Activated naive CD8-positive, alpha-beta T cell (primary cell): ENCODE results near the gene RNF141.

Source experiments
- H3K27ac Mint-ChIP-seq: one replicate; pipeline ENCODE4 v1.8.0; 2021; ENCODE audit warnings: mixed read lengths
- H3K27me3 Mint-ChIP-seq: one replicate; pipeline ENCODE4 v1.8.0; 2021; ENCODE audit warnings: mixed read lengths
- H3K36me3 Mint-ChIP-seq: one replicate; pipeline ENCODE4 v1.8.0; 2021; ENCODE audit warnings: mixed read lengths
- H3K4me1 Mint-ChIP-seq: one replicate; pipeline ENCODE4 v1.8.0; 2021; ENCODE audit warnings: low read depth, mixed read lengths
- H3K4me3 Mint-ChIP-seq: one replicate; pipeline ENCODE4 v1.8.0; 2021; ENCODE audit warnings: mild to moderate bottlenecking, mixed read lengths
- H3K9me3 Mint-ChIP-seq: one replicate; pipeline ENCODE4 v1.8.0; 2021; ENCODE audit warnings: low read depth, mixed read lengths

RNF141 gene

GRCh38 chr11:10490032-10490397, 51.0 kb downstream of the RNF141 start:
- no peaks in the 10 kb centered on the region for H3K9me3 Mint-ChIP-seq
- peaks cover 12% of the 10 kb centered on the region for H3K36me3 Mint-ChIP-seq

GRCh38 chr11:10488934-10489691, 51.9 kb downstream of the RNF141 start:
- Mint-ChIP-seq H3K9me3 (no peaks in the 10 kb centered on the region), H3K27me3 (no peaks in the 10 kb centered on the region), H3K36me3 (peaks cover 10% of the 10 kb centered on the region), H3K4me1 (peaks cover 13% of the 10 kb centered on the region), H3K27ac (peak overlapping the region; percentile 78), H3K4me3 (no peak overlapping the region)

More at GRCh38 chr11:10490032-10490397, 51.0 kb downstream of the RNF141 start:
- no peak overlapping the region for H3K4me3 Mint-ChIP-seq
- H3K27ac Mint-ChIP-seq: peak overlapping the region; percentile 78
- peaks cover 13% of the 10 kb centered on the region for H3K4me1 Mint-ChIP-seq
- no peaks in the 10 kb centered on the region for H3K27me3 Mint-ChIP-seq

GRCh38 chr11:10488121-10488933, 52.7 kb downstream of the RNF141 start:
- H3K27me3 Mint-ChIP-seq: no peaks in the 10 kb centered on the region
- H3K4me3 Mint-ChIP-seq: no peak overlapping the region
- H3K36me3 Mint-ChIP-seq: peaks cover 8% of the 10 kb centered on the region
- H3K4me1 Mint-ChIP-seq: peaks cover 13% of the 10 kb centered on the region
- no peaks in the 10 kb centered on the region for H3K9me3 Mint-ChIP-seq
- H3K27ac Mint-ChIP-seq: peak overlapping the region; percentile 16

GRCh38 chr11:10487002-10487647, 53.9 kb downstream of the RNF141 start:
- Mint-ChIP-seq H3K27me3 (no peaks in the 10 kb centered on the region), H3K36me3 (peaks cover 7% of the 10 kb centered on the region), H3K4me3 (no peak overlapping the region), H3K27ac (no peak overlapping the region), H3K4me1 (peaks cover 13% of the 10 kb centered on the region), H3K9me3 (no peaks in the 10 kb centered on the region)

GRCh38 chr11:10486161-10486840, 54.7 kb downstream of the RNF141 start:
- H3K27ac Mint-ChIP-seq: no peak overlapping the region
- H3K4me3 Mint-ChIP-seq: no peak overlapping the region
- H3K4me1 Mint-ChIP-seq: peaks cover 13% of the 10 kb centered on the region
- H3K36me3 Mint-ChIP-seq: peaks cover 7% of the 10 kb centered on the region
- H3K9me3 Mint-ChIP-seq: no peaks in the 10 kb centered on the region
- H3K27me3 Mint-ChIP-seq: no peaks in the 10 kb centered on the region

- Mint-ChIP-seq H3K4me3 (no peak overlapping the region), H3K27me3 (no peaks in the 10 kb centered on the region), H3K36me3 (peaks cover 7% of the 10 kb centered on the region), H3K27ac (no peak overlapping the region), H3K9me3 (no peaks in the 10 kb centered on the region), H3K4me1 (peaks cover 13% of the 10 kb centered on the region)
These were observed 55.3 kb downstream of the RNF141 start for GRCh38 chr11:10485646-10486045.

- no peak overlapping the region for H3K27ac Mint-ChIP-seq
- H3K36me3 Mint-ChIP-seq: peaks cover 3% of the 10 kb centered on the region
- H3K4me3 Mint-ChIP-seq: no peak overlapping the region
- H3K9me3 Mint-ChIP-seq: no peaks in the 10 kb centered on the region
- no peaks in the 10 kb centered on the region for H3K27me3 Mint-ChIP-seq
- peaks cover 10% of the 10 kb centered on the region for H3K4me1 Mint-ChIP-seq
These were observed 56.4 kb downstream of the RNF141 start for GRCh38 chr11:10484461-10485180.

GRCh38 chr11:10483584-10483983, 57.4 kb downstream of the RNF141 start:
- no peak overlapping the region for H3K4me3 Mint-ChIP-seq
- H3K9me3 Mint-ChIP-seq: no peaks in the 10 kb centered on the region
- H3K4me1 Mint-ChIP-seq: peaks cover 8% of the 10 kb centered on the region
- H3K27me3 Mint-ChIP-seq: no peaks in the 10 kb centered on the region
- no peak overlapping the region for H3K27ac Mint-ChIP-seq
- H3K36me3 Mint-ChIP-seq: peaks cover 3% of the 10 kb centered on the region

- Mint-ChIP-seq H3K4me3 (no peak overlapping the region), H3K27me3 (no peaks in the 10 kb centered on the region), H3K27ac (no peak overlapping the region), H3K36me3 (peaks cover 6% of the 10 kb centered on the region), H3K4me1 (peaks cover 3% of the 10 kb centered on the region), H3K9me3 (no peaks in the 10 kb centered on the region)
These were observed 57.8 kb downstream of the RNF141 start for GRCh38 chr11:10483174-10483573.

GRCh38 chr11:10481560-10482349, 59.2 kb downstream of the RNF141 start:
- H3K4me3 Mint-ChIP-seq: no peak overlapping the region
- peaks cover 2% of the 10 kb centered on the region for H3K4me1 Mint-ChIP-seq
- no peaks in the 10 kb centered on the region for H3K27me3 Mint-ChIP-seq
- H3K36me3 Mint-ChIP-seq: peaks cover 7% of the 10 kb centered on the region
- H3K27ac Mint-ChIP-seq: no peak overlapping the region
- no peaks in the 10 kb centered on the region for H3K9me3 Mint-ChIP-seq

- Mint-ChIP-seq H3K4me3 (no peak overlapping the region), H3K9me3 (no peaks in the 10 kb centered on the region), H3K27me3 (no peaks in the 10 kb centered on the region), H3K36me3 (peaks cover 7% of the 10 kb centered on the region), H3K27ac (no peak overlapping the region), H3K4me1 (peaks cover 2% of the 10 kb centered on the region)
These were observed 60.2 kb downstream of the RNF141 start for GRCh38 chr11:10480760-10481159.

- Mint-ChIP-seq H3K27me3 (no peaks in the 10 kb centered on the region), H3K36me3 (peaks cover 7% of the 10 kb centered on the region), H3K27ac (no peak overlapping the region)
These were observed 61.0 kb downstream of the RNF141 start for GRCh38 chr11:10480026-10480425.

GRCh38 chr11:10478574-10479550, 62.1 kb downstream of the RNF141 start:
- Mint-ChIP-seq H3K27ac (peak overlapping the region; percentile 62), H3K9me3 (no peaks in the 10 kb centered on the region), H3K4me3 (no peak overlapping the region), H3K27me3 (no peaks in the 10 kb centered on the region), H3K4me1 (peaks cover 4% of the 10 kb centered on the region), H3K36me3 (peaks cover 7% of the 10 kb centered on the region)

More at GRCh38 chr11:10480026-10480425, 61.0 kb downstream of the RNF141 start:
- Mint-ChIP-seq H3K4me3 (no peak overlapping the region), H3K4me1 (peaks cover 2% of the 10 kb centered on the region), H3K9me3 (no peaks in the 10 kb centered on the region)
